ENCODE results near the gene ELL2. TPM values are rescaled to one million over a fixed set of nuclear protein-coding genes. Genes with fewer than 3 reads are reported as not detected.

ELL2 gene
- total and polyA plus RNA-seq, 10 donors, result 4.3 to 109 (median 66.8) TPM

GRCh38 chr5:95962785-95963184, 1.1 kb upstream of the ELL2 start:
- Histone ChIP-seq H3K27me3 (replicated peaks in 1 of 7) (no peaks in the 10 kb centered on the region), H3K9me3 (no peaks in the 10 kb centered on the region), H3K4me1 (peaks cover 8 to 40% (median 29%) of the 10 kb centered on the region in 6 donors), H3K27ac (peak overlapping the region in 7 of 8 donors; percentile 97 to 100 (median 99)), H3K36me3 (no peaks in the 10 kb centered on the region), H3K4me3 (peak overlapping the region in 2 of 8 donors; percentile 72 to 85)
- DNase-seq, result no peak
- WGBS, 5 donors, result 64 to 76% (median 69%) methylated on average over 6 of the region's 6 CpGs
- TF ChIP-seq POLR2AphosphoS5 (IDR thresholded peaks at IDR 0.05) (no peak), CTCF (IDR thresholded peaks at IDR 0.05 in 8 of 11, conservative IDR thresholded peaks at IDR 0.05 in 3 of 11) (no peak), POLR2A (IDR thresholded peaks at IDR 0.05) (no peak)
- intact Hi-C loops (cut with DNase I; ENCODE audit: low total_unique reads), result loop anchor here (10.0 kb wide), 1 partner anchor 372 kb away; no protein-coding TSS in a partner anchor

GRCh38 chr5:95962475-95962773, 773 bp upstream of the ELL2 start:
- Histone ChIP-seq H3K36me3 (no peaks in the 10 kb centered on the region), H3K27ac (peak overlapping the region; percentile 97 to 100 (median 99)), H3K9me3 (no peaks in the 10 kb centered on the region), H3K4me1 (peaks cover 8 to 43% (median 33%) of the 10 kb centered on the region in 6 donors), H3K27me3 (replicated peaks in 1 of 7) (no peaks in the 10 kb centered on the region), H3K4me3 (peak overlapping the region; percentile 60 to 85 (median 66))
- 57 to 62% (median 59%) methylated on average over 8 of the region's 8 CpGs for WGBS, 5 donors
- no peak for DNase-seq
- TF ChIP-seq CTCF (IDR thresholded peaks at IDR 0.05 in 8 of 11, conservative IDR thresholded peaks at IDR 0.05 in 3 of 11), result no peak
- TF ChIP-seq POLR2AphosphoS5 (IDR thresholded peaks at IDR 0.05), result no peak
- intact Hi-C loops (cut with DNase I; ENCODE audit: low total_unique reads), result loop anchor here (10.0 kb wide), 1 partner anchor 372 kb away; no protein-coding TSS in a partner anchor

- no peaks in the 10 kb centered on the region for H3K36me3 ChIP-seq
- TF ChIP-seq POLR2AphosphoS5 (IDR thresholded peaks at IDR 0.05) (peak in 2 of 3 donors; percentile 34 to 51), CTCF (IDR thresholded peaks at IDR 0.05 in 8 of 11, conservative IDR thresholded peaks at IDR 0.05 in 3 of 11) (peak; percentile 21 to 92 (median 90)), POLR2A (IDR thresholded peaks at IDR 0.05) (no peak)
- 0 to 1% (median 1%) methylated on average over 27 to 90 of the region's 90 CpGs for WGBS, 5 donors
- no peaks in the 10 kb centered on the region for H3K27me3 ChIP-seq (replicated peaks in 1 of 7)
- DNase-seq, result peak; percentile 98
- peak overlapping the region; percentile 97 to 100 (median 99) for H3K27ac ChIP-seq
- intact Hi-C loops (cut with DNase I; ENCODE audit: low total_unique reads), result loop anchor here (10.0 kb wide), 1 partner anchor 374 kb away; no protein-coding TSS in a partner anchor
- H3K9me3 ChIP-seq, result no peaks in the 10 kb centered on the region
- H3K4me1 ChIP-seq, result peaks cover 8 to 57% (median 44%) of the 10 kb centered on the region in 6 donors
- H3K4me3 ChIP-seq, result peak overlapping the region; percentile 60 to 85 (median 66)
Measured at GRCh38 chr5:95960667-95961616, 709 bp downstream of the ELL2 start.
